GM20000 (cell line): ENCODE results near the gene PDGFRB.

Experiments
- DNase-seq: peaks from one replicate; pipeline ENCODE4 v3.0.0; 2012; ENCODE audit warnings: low spot score
- CTCF ChIP-seq: IDR thresholded peaks from 2 replicates; pipeline ENCODE4 v1.5.1; 2012; ENCODE audit warnings: mild to moderate bottlenecking, control low read depth; ENCODE audit errors: extremely low read depth, missing control alignments

Gene PDGFRB

DNA sequence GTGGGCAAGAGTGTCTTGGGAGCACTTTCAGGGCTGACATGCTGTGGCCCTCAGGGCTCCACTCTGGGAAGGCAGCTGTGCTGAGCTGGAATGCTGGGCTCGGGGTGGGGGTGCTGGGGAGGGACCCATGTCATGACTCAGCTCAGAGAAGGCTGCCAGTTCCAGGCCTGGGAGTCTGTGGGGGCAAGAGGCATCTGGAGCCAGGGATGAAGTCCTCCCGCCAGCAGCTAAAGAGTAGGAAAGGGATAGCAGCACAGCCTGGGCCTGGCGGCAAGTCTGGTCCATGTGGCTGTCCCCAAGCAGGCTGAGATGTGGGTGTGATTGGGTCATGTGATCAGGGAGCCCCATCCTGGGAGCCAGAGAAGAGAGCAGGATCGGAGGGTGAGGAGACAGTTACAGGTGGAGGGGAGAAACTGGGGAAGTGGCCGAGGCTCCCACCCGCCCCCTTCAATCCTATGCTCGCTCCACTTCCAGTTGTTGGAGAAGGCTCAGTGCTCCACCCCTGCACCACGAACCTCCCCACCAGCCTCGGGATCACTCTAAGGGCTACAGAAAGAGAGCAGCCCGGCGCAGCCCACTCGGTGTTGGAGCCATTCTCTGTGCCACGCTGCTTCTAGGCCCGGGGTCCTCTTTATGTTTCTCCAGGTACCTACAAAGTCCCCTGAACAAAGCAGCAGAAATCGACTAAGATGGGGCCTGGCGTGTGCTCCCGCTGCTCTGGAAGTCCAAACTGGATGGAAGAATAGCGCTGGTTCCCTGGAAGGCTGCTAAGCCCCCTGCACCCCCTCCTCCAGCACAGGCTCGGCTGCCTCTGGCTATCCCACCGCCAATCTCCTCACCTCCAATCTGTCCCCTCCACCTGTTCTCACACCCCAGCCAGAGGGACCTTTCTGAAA lies 12.0 kb downstream of the PDGFRB start:
- no peak for DNase-seq
- no peak for TF ChIP-seq CTCF

DNA sequence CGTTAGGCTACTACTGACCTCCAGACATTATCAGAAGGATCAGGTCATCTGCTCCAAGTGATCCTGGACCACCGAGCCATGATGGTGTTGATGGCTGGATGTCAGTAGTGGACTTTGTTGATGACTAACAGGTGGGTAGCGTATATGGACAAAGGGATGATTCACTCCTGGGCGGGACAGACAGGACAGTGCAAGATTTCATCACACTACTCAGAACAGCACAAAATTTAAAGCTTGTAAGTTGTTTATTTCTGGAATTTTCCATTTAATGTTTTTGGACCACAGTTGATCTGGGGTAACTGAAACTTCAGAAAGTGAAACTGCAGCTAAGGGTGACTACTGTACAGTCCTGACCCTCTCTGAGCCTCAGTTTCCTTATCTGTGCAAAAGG lies 12.7 kb downstream of the PDGFRB start:
- no peak for TF ChIP-seq CTCF
- DNase-seq = no peak

- TF ChIP-seq CTCF = no peak
- DNase-seq = no peak
Measured at GRCh38 chr5:150142185-150142958, 13.3 kb downstream of the PDGFRB start.

DNA sequence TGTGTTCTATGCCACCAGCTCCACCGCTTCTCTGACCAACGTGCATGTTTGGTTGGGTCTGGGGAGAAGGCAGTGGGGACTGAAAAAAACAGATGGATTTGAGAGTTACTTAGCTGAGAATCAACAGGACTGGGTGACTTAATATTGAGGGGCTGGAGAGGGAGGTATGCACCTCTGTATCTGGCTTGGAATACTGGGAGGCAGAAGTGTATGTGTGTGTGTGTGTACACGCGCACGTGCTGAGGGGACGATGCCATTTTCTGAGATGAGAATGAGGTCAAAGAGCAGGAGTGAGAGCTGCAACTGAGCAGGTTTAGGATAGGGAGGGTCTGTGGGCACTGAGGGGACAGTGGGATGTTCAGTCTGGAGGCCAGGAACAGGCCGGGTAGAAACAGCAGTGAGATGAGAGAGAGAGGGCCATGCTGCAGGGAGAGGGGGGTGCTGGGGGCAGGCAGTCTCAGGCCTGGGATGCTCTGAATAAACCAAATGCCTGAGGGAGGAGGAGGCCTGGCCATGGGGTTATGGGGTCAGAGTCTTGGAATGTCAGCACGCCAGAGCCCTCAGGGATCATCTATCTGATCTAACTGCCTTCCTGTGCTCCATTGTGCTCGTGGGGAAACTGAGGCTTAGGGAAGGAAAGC lies 14.0 kb downstream of the PDGFRB start:
- no peak for TF ChIP-seq CTCF
- DNase-seq = no peak

DNA sequence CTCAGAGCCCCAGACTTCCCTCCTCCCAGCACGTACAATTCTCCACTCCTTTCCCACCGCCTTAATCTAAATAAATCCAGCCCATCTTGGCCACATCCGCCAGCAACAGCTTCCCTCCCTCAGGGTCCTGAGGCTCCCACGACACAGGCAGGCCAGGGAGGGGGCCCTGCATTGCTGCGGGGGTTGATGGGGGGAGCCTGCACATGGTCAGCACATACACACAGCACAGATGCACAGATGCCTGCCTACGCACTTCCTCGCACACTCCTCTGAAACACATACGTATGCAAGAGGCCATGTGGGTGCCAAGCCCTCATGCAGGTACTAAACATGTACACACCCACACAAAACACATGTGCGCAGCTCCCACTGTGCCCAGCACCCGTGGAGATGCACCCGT lies 14.8 kb downstream of the PDGFRB start:
- DNase-seq = no peak
- no peak for TF ChIP-seq CTCF

GRCh38 chr5:150139334-150139733 lies 16.3 kb downstream of the PDGFRB start:
- TF ChIP-seq CTCF = no peak
- no peak for DNase-seq
